Dedifferentiated amniotic fluid mesenchymal stem cell (primary cell): Measurements from ENCODE around the gene QPRT.
"Not testable (repeated sequence)": the region's sequence is repeated elsewhere in the genome, so short reads cannot be mapped to it uniquely, and the experiment has no call there.

Experiments used
- DNase-seq: peaks from one replicate; pipeline ENCODE4 v3.0.0-alpha.2; 2016; ENCODE audit errors: extremely low spot score

Gene QPRT

DNA sequence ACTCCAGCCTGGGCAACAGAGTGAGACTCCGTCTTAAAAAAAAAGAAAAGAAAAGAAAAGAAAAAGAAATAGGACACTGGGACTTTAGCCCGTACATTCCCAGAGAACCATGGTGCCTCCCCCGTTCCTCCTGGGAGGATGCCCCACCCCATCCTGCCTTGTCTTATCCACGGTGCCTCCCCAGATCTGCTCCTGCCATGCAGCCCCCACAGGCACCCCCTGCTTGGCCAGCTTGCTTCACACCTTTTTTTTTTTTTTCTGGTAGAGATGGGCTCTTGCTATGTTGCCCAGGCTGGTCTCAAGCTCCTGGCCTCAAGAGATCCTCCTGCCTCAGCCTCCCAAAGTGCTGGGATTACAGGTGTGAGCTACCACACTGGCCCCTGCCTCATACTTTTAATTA is 67.5 kb downstream of the QPRT start:
- not testable (repeated sequence) for DNase-seq
